Measurements from ENCODE around the gene PRICKLE2. TPM values are rescaled to one million over a fixed set of nuclear protein-coding genes. Genes with fewer than 3 reads are reported as not detected.

PRICKLE2 gene
- polyA plus RNA-seq, 1 donor: 6.9 TPM

DNA sequence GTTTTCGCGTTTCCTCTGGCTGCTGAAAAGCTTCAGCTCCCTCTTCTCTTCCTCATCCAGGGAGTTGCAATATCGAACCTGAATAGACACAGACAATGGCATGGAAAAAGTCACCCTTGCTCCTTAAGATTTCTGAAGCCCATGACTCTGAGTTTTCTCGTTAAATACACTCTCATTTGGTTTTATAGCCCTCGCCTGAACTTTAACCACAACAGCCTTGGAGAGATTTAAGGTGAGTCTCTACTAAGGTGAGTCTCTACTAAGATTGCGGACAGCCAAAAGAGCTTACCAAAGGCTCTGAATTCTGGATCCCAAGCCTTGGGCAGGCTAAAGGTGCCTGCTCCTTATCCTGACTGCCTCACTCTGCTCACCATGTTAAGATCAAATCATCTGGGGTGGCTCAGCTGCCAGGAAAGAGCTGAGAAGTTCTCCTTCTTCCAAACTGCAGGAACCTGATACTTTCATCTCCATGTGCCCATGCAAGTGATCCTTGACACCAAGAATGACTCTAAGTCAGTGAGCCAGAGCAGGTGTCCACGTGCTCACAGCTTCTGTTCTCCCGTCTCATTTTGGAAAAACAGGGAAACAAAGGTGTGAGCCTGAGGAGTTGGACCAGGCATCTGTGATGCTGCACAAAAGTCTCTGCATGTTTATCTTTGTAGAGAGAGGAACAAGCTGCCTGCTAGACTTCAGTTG is 65.1 kb downstream of the PRICKLE2 start:
- DNase-seq (ENCODE audit: low read depth): no peak

- no peak for DNase-seq (ENCODE audit: low read depth)
Measured at GRCh38 chr3:64158334-64158733, 66.9 kb downstream of the PRICKLE2 start.

- DNase-seq (ENCODE audit: low read depth): no peak
Measured at GRCh38 chr3:64157150-64158035, 67.9 kb downstream of the PRICKLE2 start.

- no peak for DNase-seq (ENCODE audit: low read depth)
Measured at GRCh38 chr3:64155328-64155727, 69.9 kb downstream of the PRICKLE2 start.

DNA sequence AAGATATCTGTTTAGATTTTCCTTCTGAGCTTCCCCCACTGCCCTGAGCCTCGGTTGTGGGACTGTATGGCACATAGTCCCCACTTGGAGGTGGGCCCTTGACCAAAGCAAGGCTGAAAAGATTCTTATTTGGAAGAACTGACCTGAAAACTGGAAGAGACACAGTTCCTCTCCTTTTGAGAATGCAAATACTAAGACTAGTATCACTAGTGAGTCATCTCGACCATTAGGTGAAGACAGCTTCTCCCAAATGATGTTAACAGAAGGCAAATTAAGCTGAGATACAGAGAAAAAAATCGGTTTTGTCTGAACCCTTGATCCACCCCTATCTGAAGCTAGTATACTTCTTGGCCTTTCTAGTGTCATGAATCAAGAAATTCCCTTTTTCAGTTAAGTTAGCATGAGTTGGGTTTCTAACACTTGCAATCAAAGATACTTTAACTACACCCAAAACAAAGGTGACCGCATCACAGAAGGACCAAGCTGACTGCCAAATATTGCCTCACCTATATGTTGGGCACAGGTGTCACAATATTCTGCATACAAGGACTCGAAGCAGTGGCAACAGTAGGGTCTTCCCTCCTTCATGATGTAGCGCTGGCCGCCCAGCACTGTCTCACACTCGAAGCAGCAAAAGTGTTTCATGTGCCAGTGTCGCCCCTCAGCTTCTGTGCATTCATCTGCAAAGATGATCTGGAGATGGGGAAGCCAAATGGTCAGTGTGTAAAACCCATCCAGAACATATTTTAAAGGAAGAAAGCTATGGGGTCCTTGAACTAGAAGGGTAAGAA is 72.4 kb downstream of the PRICKLE2 start:
- DNase-seq (ENCODE audit: low read depth): no peak

GRCh38 chr3:64152086-64152485 is 73.2 kb downstream of the PRICKLE2 start:
- no peak for DNase-seq (ENCODE audit: low read depth)

GRCh38 chr3:64151342-64151871 is 73.9 kb downstream of the PRICKLE2 start:
- no peak for DNase-seq (ENCODE audit: low read depth)

DNA sequence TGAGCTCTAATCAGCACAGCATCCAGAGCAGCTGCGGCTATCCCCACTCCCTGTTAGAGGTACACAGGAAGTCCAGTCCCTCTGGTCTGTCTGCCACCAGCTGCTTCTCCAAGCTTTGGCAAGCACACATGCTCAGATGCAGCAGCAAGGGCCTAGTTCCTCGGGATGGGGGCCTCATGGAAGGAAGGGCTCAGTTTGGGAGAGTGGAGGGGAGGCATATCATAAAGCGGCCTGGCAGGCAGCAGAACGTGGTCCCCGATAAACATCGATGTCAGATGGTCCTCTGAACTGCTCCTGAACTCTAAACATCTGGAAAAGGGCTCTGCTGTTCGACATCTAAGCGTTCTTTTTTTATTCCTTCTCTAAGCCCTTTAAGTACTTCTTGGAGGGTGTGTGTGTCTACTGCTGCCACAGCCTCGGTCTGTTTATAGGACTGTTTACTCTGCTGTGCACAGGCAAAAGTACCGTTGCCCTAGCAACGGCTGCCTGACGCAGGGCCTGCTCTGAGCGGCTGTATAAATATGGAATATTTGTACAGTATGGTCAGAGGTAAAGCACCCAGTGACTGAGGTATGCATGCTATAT is 74.6 kb downstream of the PRICKLE2 start:
- DNase-seq (ENCODE audit: low read depth): peak; percentile 86

GRCh38 chr3:64149886-64150285 is 75.4 kb downstream of the PRICKLE2 start:
- DNase-seq (ENCODE audit: low read depth): no peak

DNA sequence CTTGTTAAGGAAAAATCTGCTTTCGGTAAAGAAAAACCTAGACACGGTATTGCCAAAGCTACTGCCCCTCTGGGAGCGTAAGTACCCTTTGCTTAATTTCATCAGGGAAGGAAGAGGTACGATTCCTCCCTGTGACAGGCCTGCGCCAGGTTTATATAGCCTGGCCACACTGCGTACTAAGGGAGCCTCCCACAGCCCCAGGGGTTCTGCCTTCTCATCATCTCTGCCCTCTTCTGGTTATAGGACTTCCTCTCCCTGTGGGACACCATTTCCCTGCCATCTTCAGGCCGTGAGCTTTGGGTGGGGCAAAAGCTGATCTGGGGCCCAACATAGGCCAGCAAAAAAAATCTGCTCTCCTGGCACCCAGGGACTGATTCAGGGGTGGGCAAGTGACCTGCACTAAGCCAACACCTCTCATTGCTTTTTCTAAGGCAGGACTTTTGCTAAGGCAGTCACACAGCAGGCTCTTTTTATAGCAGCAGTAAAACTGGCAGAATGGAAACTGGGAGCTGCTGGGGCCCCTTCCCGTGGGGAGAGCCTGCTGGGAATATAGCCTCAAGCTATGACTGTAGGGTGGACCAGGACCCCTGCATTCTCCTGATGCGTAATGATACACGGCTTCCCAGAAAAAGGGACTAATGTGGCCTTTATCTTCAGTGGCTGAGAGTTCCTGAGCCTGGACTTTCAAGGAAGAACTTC is 76.2 kb downstream of the PRICKLE2 start:
- DNase-seq (ENCODE audit: low read depth): no peak

DNA sequence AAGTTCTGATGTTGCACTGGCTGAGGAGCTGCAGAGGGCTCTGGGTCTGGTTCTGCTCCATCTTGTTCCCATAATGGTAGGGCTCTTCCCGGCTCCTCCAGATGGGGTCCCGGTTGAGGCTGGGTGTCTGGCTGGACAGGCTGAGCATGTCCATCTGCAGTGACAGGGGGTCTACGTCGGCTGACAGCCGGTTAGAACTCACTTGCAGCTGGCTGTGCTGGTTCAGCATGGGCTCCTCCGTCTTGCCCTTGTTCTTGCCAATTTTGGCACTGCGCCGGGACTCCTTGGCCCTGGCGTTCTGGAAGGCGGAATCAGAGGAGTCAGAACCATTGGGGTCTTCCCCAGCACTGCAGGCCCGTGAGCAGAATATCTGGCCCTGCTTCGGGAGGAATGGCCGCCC is 78.1 kb downstream of the PRICKLE2 start:
- DNase-seq (ENCODE audit: low read depth): no peak

GRCh38 chr3:64145438-64145837 is 79.8 kb downstream of the PRICKLE2 start:
- DNase-seq (ENCODE audit: low read depth): no peak

DNA sequence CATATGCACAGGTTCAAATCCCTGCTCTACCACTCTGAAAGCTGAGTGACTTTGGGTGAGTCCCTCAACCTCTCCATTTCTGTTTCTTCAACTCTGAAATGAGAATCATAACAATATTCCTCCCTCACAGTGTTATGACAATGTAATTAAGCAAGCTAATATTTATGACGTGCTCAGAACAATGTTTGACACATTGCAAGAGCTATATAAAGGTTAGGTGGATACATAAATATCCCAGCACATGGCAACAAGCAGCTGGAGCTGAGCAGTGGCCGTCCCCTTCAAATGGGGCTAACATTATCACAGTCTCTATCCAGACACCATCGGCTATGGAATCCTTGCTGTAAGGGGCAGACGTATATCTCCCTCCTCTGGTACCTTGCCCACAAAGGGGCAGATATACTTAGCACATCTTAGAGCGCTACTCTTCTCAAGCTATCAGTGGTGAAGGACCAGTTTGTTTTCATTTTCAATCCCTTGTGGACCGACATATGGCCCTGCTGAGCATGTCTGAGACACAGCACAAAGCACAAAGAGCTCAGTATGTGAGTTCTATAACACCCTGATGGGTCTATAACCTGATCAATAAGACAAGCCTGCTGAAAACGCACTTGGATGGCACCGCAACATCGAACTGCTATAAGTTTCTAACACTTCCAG is 80.9 kb downstream of the PRICKLE2 start:
- DNase-seq (ENCODE audit: low read depth): no peak

- no peak for DNase-seq (ENCODE audit: low read depth)
Measured at GRCh38 chr3:64143409-64144130, 81.7 kb downstream of the PRICKLE2 start.

- DNase-seq (ENCODE audit: low read depth): no peak
Measured at GRCh38 chr3:64141476-64141875, 83.8 kb downstream of the PRICKLE2 start.

DNA sequence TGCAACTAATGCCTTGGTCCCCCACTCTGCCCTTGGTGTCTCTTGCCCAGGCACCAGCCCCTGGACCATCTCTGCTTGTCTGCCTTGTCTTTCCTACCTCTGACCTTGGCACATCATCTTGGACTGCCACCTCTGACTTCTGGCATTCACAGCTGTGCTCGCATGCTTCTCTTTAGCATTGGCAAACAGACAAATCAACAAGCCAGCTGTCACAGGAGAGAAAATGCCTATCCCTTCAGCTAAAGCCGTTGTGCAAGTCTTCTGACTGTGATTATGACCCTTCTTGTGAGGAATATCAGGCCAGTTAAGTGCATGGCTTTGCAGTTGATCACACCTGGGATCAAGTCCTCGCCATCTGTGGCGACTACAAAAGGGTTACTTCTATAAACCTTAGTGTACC is 84.6 kb downstream of the PRICKLE2 start:
- no peak for DNase-seq (ENCODE audit: low read depth)

GRCh38 chr3:64138656-64139375 is 86.5 kb downstream of the PRICKLE2 start:
- DNase-seq (ENCODE audit: low read depth): no peak

DNA sequence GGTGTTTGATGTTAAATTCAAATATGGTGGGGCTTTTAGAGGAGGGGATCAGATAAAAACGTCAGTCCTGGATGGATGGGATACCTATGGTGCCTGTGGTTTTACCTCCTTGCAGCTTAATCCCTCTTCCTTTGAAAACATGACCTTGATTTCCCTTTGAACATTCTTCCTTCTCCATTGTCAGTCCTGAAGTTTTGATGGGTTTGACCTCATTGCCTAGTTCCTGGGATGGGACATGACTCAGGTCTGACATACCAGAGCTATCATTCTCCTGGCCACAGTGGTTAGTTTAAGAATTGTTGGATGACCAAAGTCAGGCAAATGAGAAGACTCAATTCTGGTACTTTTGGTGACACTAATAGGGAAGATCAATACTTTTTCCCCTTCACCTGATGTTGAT is 87.2 kb downstream of the PRICKLE2 start:
- DNase-seq (ENCODE audit: low read depth): no peak

DNA sequence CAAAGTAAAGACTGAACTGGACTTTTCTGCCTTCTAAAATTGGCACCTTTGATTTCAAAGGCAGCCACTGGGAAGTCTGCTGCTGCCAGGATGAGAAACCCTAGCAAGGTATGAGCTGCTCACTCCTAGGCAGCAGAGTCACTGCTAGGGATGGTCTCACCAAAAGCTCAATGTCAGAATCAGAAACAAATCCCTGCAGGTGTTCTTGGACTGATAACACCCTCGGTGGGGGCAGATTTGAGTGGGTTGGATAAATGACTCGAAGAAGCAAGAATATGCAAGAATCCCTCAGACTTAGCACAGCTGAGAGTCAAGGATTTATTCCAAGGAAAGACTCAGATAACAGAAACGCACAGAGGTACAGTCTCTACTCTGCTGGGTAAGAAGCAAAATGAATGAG is 90.4 kb downstream of the PRICKLE2 start:
- DNase-seq (ENCODE audit: low read depth): no peak

All from forelimb muscle (tissue), 1 donor.